ENCODE results near the gene CDH22. TPM values are rescaled to one million over a fixed set of nuclear protein-coding genes. Genes with fewer than 3 reads are reported as not detected.

Gene CDH22
- total and polyA plus RNA-seq, 7 donors, result 0.11 to 1.4 (median 0.53) TPM

DNA sequence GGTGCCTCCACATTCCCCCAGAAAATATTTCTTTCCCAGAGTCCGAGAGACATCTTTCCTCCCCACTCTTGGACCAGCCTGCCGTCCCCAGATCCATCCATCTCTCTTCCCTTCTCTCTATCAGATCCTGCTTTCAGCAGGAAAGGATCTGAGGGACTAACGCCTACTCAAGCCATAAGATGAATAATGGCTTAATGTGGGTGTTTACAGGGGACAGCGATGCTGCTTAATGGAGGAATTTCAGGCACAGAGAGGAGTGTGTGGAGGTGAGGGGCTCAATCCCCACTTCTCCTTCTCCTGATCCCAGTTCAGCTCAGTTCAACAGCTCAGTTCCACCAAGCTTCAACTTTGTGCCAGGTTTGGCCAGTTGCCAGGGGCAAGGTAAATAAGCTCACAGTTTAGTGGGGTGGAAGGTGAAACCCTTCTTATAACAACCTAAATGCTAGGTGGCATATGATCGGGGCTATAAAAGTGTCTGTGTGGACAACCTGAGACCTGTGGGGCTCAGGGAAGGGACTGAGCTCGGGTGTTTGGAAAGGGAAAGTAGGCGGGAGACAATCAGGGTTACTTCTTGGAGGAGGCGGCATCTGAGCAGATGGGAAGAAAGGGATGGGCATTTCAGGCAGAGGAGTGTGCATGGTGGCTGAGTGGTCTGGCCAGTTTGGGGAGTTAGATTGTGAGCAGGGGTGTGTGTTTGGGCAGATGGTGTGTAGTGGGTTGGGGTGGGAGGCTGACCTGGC is 55.8 kb downstream of the CDH22 start:
- H3K9me3 ChIP-seq, result no peaks in the 10 kb centered on the region
- H3K27ac ChIP-seq, result no peak overlapping the region
- peaks cover 12 to 68% (median 16%) of the 10 kb centered on the region in 3 donors for H3K27me3 ChIP-seq (ENCODE audit: insufficient read depth in 3 of 3, low read length in 2 of 3)
- DNase-seq (no peak), ATAC-seq (no peak)
- TF ChIP-seq, protein P1, sequence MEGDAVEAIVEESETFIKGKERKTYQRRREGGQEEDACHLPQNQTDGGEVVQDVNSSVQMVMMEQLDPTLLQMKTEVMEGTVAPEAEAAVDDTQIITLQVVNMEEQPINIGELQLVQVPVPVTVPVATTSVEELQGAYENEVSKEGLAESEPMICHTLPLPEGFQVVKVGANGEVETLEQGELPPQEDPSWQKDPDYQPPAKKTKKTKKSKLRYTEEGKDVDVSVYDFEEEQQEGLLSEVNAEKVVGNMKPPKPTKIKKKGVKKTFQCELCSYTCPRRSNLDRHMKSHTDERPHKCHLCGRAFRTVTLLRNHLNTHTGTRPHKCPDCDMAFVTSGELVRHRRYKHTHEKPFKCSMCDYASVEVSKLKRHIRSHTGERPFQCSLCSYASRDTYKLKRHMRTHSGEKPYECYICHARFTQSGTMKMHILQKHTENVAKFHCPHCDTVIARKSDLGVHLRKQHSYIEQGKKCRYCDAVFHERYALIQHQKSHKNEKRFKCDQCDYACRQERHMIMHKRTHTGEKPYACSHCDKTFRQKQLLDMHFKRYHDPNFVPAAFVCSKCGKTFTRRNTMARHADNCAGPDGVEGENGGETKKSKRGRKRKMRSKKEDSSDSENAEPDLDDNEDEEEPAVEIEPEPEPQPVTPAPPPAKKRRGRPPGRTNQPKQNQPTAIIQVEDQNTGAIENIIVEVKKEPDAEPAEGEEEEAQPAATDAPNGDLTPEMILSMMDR (IDR thresholded peaks at IDR 0.05), result no peak
- no peaks in the 10 kb centered on the region for H3K36me3 ChIP-seq (ENCODE audit: insufficient read depth in 1 of 2, low read depth in 1 of 2)
- no peaks in the 10 kb centered on the region for H3K4me1 ChIP-seq
- 63 to 66% (median 66%) methylated on average over 8 of the region's 8 CpGs for WGBS, 3 donors
- intact Hi-C loops (cut with DNase I), result loop anchor here (5.0 kb wide), 2 partner anchors 40 to 120 kb away; no protein-coding TSS in a partner anchor
- no peak overlapping the region for H3K4me3 ChIP-seq

DNA sequence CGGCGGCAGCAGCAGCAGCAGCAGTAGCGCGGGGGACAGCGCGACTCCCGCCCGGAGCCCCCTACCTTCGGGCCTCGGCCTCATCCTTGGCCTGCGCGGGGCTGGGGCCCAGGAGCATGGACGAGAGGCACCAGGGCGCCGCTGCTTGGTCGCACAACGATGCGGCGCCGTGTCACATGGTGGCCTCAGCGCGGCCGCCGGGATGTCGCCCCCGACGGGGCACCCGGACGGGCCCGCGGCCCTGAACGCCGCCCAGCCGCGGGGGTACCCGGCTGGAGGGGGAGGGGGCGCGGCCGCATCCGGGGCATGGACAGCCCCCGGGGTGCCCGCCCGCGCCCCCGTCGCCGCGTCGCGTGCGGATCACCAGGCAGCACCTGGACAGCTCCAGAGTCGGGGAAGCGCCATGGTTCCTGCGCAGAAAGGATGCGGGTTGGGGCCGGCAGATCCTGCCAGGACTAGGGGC is 57.1 kb downstream of the CDH22 start:
- Histone ChIP-seq H3K4me3 (no peak overlapping the region), H3K4me1 (no peaks in the 10 kb centered on the region), H3K27ac (no peak overlapping the region), H3K27me3 (ENCODE audit: insufficient read depth in 3 of 3, low read length in 2 of 3) (peaks cover 12 to 76% (median 18%) of the 10 kb centered on the region in 3 donors), H3K36me3 (ENCODE audit: insufficient read depth in 1 of 2, low read depth in 1 of 2) (no peaks in the 10 kb centered on the region), H3K9me3 (no peaks in the 10 kb centered on the region)
- TF ChIP-seq, protein P1 (IDR thresholded peaks at IDR 0.05), result no peak
- DNase-seq (no peak), ATAC-seq (no peak)
- WGBS, 3 donors, result 1 to 5% (median 1%) methylated on average over 35 to 56 of the region's 56 CpGs
- intact Hi-C loops (cut with DNase I), result loop anchor here (5.0 kb wide), 2 partner anchors 39 to 119 kb away; no protein-coding TSS in a partner anchor

DNA sequence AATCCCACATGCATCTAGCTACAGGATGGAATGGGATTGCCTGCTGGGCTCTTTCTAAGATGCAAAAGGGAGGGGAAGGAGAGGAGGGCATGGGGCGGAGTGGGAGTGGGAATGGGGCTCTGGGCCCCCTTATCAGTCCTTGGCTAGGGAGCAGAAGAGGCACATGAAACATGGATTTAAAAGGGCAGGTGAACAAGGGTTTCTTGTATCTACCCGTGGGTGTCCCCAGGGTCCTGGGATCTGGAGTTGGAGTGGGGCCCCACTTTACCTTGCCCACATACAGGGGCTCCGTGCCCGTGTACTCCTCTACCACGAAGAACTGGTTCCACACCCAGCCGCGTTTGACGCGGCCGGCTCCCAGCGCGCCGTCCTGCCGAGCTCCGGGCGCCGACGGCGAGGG is 57.5 kb downstream of the CDH22 start:
- 4 to 5% (median 5%) methylated on average over 13 to 19 of the region's 19 CpGs for WGBS, 3 donors
- intact Hi-C loops (cut with DNase I), result loop anchor here (5.0 kb wide), 2 partner anchors 38 to 118 kb away; no protein-coding TSS in a partner anchor
- peaks cover 12 to 81% (median 18%) of the 10 kb centered on the region in 3 donors for H3K27me3 ChIP-seq (ENCODE audit: insufficient read depth in 3 of 3, low read length in 2 of 3)

DNA sequence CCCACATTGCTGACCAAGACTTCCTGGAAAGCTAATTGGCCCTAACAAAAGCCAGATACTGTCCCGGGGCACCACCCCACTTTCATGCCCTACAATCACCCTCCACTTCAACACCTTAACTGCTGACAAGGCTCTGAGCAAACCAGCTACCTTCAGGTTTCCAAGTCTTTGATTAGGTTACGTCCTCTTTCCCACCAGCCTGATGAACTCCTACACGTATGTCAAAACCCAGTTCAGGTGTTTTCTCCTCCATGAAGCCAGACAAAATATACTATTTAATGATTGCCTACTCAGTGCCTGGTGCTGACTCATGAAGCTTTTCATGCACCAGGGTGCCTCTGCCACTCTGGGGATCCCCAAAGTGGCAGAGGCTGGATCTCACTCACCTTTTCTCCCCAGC is 58.6 kb downstream of the CDH22 start:
- H3K27me3 ChIP-seq (ENCODE audit: insufficient read depth in 3 of 3, low read length in 2 of 3), result peaks cover 12 to 86% (median 20%) of the 10 kb centered on the region in 3 donors
- TF ChIP-seq, protein P1 (IDR thresholded peaks at IDR 0.05), result no peak
- no peak overlapping the region for H3K27ac ChIP-seq
- intact Hi-C loops (cut with DNase I), result loop anchor here (5.0 kb wide), 2 partner anchors 37 to 117 kb away; no protein-coding TSS in a partner anchor
- WGBS, 3 donors, result 68 to 74% (median 70%) methylated on average over 3 of the region's 3 CpGs
- H3K4me1 ChIP-seq, result no peaks in the 10 kb centered on the region
- ATAC-seq (no peak), DNase-seq (no peak)
- H3K4me3 ChIP-seq, result no peak overlapping the region
- H3K9me3 ChIP-seq, result no peaks in the 10 kb centered on the region
- H3K36me3 ChIP-seq (ENCODE audit: insufficient read depth in 1 of 2, low read depth in 1 of 2), result no peaks in the 10 kb centered on the region

More for the DNA sequence above, 57.5 kb downstream of the CDH22 start:
- Histone ChIP-seq H3K4me1 (no peaks in the 10 kb centered on the region), H3K9me3 (no peaks in the 10 kb centered on the region), H3K27ac (no peak overlapping the region), H3K36me3 (ENCODE audit: insufficient read depth in 1 of 2, low read depth in 1 of 2) (no peaks in the 10 kb centered on the region), H3K4me3 (no peak overlapping the region)
- no peak for DNase-seq
- TF ChIP-seq, protein P1 (IDR thresholded peaks at IDR 0.05), result no peak
- ATAC-seq, result no peak

Data from psoas muscle (tissue), 8 donors.